ENCODE measurements around the gene CSMD2.

Gene CSMD2

DNA sequence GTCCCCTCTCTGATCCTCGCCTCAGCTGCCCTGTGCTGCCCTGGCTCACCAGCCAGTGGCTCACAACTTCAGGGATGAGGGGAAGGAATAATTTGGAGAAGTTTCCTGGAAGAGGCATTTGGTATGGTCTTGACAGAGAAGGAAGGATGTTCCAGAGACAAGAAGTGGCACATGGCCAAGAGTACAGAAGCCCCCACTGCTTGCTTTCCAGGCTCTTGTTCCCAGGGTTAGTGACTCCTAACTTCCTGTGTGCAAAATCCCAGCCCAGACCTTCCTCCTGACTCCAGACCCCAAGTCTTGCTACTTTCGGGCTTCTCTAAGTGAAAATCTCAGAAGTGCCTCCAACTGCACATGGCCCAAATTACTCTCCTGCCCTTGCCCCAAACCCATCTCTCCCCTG lies 215.5 kb downstream of the CSMD2 start:
- no peak for DNase-seq

GRCh38 chr1:33948291-33948690 lies 216.7 kb downstream of the CSMD2 start:
- DNase-seq, result no peak

- no peak for DNase-seq
Measured at GRCh38 chr1:33946836-33947235, 218.2 kb downstream of the CSMD2 start.

DNA sequence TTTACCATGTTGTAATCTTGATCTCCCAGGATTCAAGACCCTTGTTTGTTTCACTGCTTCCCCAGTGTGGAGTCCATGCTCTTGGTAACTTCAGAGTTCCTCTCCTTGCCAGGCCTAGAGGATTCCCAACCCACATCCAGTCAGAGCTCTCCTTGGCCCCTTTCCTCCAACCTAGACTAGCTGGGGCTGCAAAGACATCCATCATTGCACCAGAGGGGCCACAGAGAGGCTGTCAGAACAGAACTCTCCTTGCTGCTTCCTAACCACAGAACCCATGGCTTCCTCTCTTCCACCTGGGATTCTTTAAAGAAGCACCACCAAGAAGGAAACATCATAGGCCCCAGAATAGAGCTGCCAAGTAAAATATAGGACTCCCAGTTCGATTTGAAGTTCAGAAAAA lies 220.2 kb downstream of the CSMD2 start:
- no peak for DNase-seq

- DNase-seq, result no peak
Measured at GRCh38 chr1:33943978-33944377, 221.1 kb downstream of the CSMD2 start.

DNA sequence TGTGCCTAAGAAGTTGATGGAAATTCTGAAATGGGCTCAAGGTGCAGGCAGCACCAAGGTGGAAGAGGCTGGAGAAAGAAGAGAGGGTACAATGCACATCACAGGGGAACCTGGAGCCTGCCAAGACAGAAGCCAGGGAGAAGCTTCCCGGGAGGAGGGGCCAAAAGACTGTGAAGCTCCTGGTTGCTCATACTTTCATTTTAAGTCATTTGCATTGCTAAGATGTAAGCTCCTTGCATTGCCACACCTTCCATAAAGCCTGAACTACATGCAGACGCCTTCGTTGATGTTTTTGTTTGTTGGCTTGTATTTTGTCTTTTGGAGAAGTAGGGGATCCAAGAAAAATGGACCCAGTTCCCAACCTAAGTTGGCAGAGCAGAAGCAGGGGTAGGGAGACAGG lies 232.2 kb downstream of the CSMD2 start:
- DNase-seq, result no peak

DNA sequence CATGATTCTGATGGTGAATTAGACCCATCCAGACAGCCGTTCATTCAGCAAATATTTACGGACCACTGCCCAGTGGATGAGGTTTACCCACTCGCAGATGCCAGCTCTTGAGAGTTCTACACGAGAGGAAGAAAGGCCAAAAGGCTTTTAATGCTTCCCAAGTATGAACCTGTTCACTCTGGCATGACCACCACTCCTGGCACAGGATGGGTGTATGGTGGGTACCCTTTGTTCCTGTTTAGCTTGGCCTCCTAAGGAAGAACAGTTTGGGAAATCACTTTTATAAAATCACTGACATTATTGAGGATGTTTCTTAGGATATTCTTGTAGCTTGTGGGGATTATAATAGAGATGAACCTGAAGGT lies 233.9 kb downstream of the CSMD2 start:
- no peak for DNase-seq

- DNase-seq, result no peak
Measured at GRCh38 chr1:33930346-33931110, 234.5 kb downstream of the CSMD2 start.

DNA sequence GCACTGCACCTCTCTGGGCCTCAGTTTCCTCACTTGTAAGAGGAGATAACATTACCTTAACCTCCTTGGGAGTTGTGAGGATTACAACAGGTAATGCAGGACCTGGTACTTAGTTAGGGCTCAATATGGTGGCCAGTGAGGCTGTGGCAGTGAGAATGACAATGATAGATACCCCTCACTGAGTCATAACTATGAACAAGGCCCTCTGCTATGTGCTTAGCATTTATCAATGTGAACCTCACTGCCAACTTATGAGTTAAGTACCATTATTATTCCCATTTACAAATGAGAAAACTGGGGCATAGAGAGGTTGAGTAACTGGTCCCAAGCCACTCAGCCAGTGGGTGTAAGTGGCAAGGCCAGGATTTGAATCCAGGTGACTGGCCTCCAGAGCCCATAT lies 236.8 kb downstream of the CSMD2 start:
- no peak for DNase-seq

GRCh38 chr1:33927721-33928120 lies 237.3 kb downstream of the CSMD2 start:
- no peak for DNase-seq

- DNase-seq, result no peak
Measured at GRCh38 chr1:33925586-33925985, 239.4 kb downstream of the CSMD2 start.

GRCh38 chr1:33921281-33921680 lies 243.7 kb downstream of the CSMD2 start:
- no peak for DNase-seq

GRCh38 chr1:33918368-33918767 lies 246.7 kb downstream of the CSMD2 start:
- DNase-seq, result no peak

GRCh38 chr1:33916786-33917185 lies 248.2 kb downstream of the CSMD2 start:
- DNase-seq, result no peak

DNA sequence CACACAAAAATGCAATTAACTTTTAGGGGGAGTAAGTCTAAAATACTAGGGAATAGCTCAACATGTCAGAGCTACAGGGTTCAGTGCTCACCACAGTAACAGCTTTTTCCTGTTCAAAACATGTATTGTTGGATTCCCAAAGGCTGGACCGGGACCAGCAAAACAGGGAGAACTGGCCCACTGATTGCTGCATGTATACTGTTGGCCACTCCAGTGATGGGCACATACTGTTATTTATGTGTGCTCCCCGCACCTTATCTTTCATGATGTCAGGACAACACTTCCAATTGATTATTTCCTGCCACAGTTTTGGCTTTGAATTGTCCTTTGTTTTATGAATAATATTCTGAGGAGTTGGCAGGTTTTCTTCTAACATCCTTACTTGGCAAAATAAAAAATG lies 250.5 kb downstream of the CSMD2 start:
- no peak for DNase-seq

GRCh38 chr1:33908324-33908956 lies 256.6 kb downstream of the CSMD2 start:
- no peak for DNase-seq

- no peak for DNase-seq
Measured at GRCh38 chr1:33906156-33906555, 258.9 kb downstream of the CSMD2 start.

DNA sequence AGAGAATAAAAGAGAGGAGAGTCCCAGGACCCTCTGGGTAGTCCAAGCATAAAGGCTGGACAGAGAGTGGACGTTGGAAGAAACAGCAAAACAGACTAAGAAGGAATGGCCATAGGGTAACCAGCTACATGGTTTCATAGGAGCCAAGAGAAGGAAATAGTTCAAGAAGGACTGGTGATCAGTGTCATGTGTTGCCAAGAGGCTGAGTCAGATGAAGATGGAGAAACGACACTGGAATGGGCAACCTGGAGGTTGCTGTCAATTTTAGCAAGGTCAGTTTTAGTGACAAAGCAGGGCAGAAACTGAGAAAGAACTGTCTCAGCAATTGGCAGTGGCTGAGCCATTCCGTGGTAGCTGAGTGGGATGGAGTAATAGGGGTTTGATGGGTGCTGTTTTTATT lies 259.8 kb downstream of the CSMD2 start:
- no peak for DNase-seq

- no peak for DNase-seq
Measured at GRCh38 chr1:33903210-33903589, 261.8 kb downstream of the CSMD2 start.

DNA sequence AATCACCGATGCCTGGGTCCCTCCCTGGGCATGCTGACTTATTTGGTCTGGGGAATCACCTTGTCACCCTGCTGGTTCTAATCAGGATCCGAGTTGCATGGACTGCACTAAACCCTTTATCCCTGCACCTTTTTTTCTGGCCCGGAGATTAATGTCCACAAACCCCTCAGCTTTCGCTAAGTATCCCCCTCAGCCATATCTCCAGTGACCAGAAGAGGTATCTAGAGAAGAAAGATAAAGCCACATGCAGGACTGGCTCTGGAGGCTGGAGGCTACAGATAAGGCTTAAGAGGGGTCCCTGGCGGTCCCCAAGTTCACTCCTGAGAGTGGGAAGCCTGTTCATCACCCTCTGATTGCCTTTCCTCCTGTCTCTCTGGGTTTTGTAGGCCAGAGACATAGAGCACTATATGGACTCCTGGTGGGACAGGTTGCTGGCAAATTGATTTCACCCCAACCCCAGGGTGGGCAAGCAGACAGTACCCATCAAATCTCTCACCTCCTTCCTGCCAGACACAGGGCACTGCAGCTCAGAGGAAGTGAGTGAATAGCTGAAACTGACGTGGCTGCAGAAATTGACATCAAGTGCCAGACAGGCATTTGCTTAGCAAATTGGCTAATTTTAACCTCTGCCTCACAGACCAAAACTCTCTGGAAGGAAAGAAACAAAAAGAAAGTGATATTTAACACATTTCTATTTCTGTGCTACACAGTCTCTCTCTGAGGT lies 262.4 kb downstream of the CSMD2 start:
- DNase-seq, result no peak

- DNase-seq, result no peak
Measured at GRCh38 chr1:33899746-33900145, 265.3 kb downstream of the CSMD2 start.

- DNase-seq, result no peak
Measured at GRCh38 chr1:33898881-33899280, 266.1 kb downstream of the CSMD2 start.

DNA sequence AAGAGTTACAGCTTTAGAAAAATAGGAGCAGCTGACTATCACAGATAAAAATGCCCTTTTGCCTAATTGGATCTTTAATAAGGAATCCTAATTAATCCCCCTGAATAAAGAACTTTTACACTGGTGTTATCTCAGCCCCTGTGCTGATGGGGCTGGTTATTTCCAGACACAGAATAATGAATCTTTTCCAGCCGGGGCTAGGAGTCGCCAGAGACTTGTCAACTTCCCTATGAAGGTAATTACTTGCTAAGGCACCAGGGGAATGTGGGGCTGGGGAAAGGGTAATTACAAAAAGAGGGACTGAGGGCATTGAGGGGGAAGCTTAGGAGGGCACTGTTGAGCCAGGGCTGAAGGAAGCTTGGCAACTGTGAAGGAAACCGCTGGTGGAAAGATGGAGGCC lies 266.6 kb downstream of the CSMD2 start:
- DNase-seq, result no peak

GRCh38 chr1:33897092-33897725 lies 267.8 kb downstream of the CSMD2 start:
- DNase-seq, result no peak
